HG03558 (cell line): Measurements from ENCODE around the gene ARHGAP26.

ENCODE experiments used
- ATAC-seq: cut with Tn5 transposase; IDR thresholded peaks from one replicate; pipeline ENCODE4 v1.9.1; 2021; ENCODE audit warnings: moderate number of reproducible peaks; ENCODE audit not compliant: unreplicated experiment; ENCODE audit errors: extremely low read depth

The ARHGAP26 gene

DNA sequence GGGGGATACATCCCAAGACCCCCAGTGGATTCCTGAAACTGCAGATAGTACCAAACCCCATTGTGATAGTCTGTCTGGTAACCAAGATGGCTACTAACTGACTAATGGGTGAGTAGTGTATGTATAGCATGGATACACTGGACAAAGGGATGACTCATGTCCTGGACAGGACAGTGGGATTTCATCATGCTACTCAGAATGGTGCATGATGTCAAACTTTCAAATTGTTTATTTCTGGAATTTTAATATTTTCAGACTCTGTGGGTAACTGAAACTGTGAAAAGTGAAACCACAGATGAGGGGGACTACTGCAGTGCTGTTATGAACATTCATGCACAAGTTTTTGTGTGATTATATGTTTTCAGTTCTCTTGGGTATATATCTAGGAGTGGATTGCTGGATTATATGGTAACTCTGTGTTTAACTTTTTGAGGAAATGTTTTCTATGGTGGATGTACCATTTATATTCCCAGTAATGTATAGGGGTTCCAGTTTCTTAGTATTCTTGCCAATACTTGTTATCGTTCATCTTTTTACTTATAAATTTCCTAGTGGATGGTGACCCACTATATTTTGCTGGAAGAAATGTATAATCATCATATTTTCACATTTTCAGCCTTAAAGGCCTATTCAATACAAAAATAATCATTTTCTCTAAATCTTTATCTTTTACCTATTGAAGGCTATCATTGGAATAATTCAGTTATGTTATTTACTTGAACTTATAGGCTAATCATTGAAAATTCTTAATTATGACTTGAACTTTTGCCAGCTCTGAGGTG, 492.4 kb downstream of the ARHGAP26 start:
- peak; percentile 62 for ATAC-seq

DNA sequence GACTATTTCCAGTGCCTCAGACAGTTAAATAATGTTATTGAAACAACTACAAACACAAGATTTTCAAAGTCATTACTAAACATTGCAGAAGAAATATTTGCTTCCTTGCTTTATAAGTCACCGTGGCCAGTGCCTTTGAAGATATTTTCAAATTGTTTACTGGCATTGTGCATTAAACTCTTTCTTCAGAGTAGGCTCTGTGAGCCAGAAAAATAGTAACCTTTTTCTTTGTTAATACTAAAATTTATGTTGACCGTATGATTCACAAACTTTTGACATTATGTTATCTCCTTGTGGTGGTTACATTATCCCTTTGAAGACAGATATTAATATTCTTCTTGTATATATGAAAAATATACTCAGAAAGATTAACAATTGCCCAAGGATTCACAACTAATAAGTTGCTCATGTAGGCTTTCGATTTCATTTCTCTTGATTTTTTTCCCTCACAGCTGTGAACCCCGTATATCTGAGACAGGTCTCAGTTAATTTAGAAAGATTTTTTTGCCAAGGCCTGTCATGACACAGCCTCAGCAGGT, 493.2 kb downstream of the ARHGAP26 start:
- no peak for ATAC-seq

DNA sequence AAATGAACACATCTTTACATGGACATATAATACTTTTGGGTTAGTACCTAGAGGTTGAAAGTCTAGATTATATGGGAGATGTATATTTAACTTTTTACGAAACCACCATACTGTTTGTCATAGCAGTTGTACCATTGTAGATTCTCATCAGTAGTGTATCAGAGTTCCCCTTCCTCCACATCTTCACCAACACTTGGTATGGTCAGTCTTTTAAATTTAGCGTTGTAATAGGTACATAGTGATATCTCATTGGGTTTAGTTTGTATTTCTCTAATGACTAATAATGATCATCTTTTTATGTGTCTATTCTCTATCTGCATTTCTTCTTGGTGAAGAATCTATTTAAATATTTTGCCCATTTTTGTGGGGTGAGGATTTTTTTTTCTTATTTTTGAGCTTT, 495.8 kb downstream of the ARHGAP26 start:
- ATAC-seq, result no peak

DNA sequence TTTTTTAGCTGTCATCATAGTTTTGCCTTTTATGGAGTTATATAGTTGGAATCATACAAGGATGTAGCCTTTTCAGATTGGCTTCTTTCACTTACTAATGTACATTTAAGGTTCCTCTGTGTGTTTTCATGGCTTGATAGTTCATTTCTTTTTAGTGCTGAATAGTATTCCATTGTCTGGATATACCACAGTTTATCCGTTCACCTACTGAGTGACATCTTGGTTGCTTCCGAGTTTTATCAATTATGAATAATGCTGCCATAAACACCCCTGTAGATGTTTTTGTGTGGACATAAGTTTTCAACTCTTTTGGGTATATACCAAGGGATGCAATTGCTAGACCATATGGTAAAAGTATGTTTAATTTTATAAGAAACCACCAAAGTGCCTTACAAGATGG, 497.0 kb downstream of the ARHGAP26 start:
- ATAC-seq, result no peak

DNA sequence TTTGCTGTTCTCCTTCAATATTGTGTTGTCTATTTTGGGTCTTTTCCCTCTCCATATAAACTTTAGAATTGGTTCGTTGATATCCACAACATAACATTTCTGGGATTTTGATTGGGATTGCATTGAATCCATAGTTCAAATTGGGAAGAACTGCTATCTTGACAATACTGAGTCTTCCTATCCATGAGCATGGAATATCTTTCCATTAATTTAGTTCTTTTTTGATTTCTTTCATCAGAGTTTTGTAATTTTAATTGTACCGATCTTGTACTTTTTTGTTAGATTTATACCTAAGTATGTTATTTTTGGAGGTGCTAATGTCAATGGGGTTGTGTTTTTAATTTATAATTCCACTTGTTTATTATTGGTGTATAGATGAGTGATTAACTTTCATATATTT, 498.2 kb downstream of the ARHGAP26 start:
- ATAC-seq, result no peak

DNA sequence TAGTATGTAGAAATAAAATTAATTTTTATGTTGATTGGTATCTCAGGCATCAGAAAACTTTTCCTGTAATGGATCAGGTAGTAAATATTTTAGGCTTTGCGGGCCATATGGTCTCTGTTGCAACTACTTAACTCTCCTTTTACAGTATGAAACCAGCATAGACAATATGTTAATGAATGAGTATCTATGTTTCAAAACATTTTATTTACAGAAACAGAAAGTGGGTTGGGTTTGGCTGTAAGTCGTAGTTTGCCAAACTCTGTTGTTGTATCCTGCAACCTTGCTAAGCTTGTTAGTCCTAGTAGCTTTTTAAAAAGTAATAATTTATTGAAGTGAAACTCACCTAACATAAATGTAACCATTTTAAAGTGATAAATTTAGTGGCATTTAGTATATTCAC, 501.3 kb downstream of the ARHGAP26 start:
- ATAC-seq, result no peak

DNA sequence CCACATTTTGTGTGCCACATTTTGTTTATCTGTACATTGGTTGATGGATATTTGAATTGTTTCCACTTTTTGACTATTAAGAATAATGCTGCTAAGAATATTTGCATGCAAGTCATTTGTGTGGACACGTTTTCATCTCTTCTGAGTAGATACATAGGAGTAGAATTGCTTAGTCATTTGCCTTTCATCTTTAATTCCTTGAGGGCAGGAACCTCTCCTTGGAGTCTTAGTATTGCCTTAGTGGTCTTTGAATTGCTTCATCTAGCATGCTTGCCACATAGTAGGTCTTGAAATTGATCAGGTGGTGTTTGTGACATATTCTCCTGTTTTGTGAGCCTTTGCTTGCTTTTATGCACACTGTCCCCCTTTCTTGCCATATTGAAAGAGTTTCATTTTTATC, 504.8 kb downstream of the ARHGAP26 start:
- no peak for ATAC-seq

DNA sequence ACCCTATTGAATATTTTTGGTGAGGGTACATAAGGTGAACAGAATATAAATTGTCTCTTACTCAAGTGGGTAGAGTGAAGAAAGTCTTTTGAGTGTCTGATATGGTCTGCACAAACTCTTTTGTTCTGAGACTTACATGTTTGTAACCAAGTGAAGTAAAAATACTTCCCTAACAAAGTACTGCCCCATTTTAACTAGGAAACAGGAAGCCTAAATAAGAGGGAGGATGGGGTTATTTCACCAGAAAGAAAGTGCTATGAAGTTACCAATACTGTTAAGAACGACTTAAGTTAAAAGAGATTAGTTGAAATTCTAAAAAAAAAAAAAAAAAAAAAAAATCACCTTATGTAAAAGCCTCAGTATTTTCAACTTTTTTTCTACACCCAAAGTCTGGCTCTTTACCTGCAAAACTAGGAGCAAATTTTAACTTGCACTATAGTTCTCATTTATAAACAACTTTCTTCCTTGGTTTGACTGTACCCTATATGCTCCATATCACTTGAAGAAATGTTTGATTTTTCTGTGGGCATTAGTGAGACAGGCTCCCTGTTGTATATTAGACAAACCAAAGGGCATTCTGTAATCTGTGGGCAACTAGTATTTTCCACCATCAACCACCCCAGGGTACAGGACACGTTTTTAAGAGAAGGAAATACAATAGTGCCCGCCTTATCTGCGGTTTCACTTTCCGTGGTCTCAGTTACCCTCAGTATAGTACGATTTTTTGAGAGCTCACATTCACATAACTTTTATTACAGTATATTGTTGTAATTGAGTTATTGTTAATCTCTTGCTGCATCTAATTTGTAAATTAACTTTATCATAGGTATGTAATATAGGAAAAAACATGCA, 505.6 kb downstream of the ARHGAP26 start:
- ATAC-seq, result no peak

DNA sequence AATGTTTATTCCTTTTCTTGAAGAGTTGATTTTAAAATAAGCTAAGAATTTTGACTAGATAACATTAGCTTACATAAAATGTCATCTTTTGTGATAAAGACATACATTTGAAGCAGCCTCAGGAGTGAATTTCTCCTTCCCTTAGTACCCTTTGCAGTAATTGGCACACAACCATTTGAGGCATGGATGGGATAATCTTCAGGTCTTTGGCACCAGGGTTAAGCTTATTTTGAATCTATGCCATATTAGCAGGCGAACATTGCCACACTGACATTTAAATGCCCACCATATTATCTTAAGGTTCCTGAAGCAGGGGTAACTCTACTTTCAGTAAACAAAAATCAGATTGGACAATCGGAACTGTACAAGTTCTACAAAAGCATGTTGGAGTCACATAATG, 507.4 kb downstream of the ARHGAP26 start:
- no peak for ATAC-seq
